Activated naive CD8-positive, alpha-beta T cell (primary cell): ENCODE data around the gene SHISA8.

Experiments used
- H3K27ac Mint-ChIP-seq: one replicate; pipeline ENCODE4 v1.8.0; 2021; ENCODE audit warnings: mixed read lengths
- H3K27me3 Mint-ChIP-seq: one replicate; pipeline ENCODE4 v1.8.0; 2021; ENCODE audit warnings: mixed read lengths
- H3K36me3 Mint-ChIP-seq: one replicate; pipeline ENCODE4 v1.8.0; 2021; ENCODE audit warnings: mixed read lengths
- H3K4me1 Mint-ChIP-seq: one replicate; pipeline ENCODE4 v1.8.0; 2021; ENCODE audit warnings: low read depth, mixed read lengths
- H3K4me3 Mint-ChIP-seq: one replicate; pipeline ENCODE4 v1.8.0; 2021; ENCODE audit warnings: mild to moderate bottlenecking, mixed read lengths
- H3K9me3 Mint-ChIP-seq: one replicate; pipeline ENCODE4 v1.8.0; 2021; ENCODE audit warnings: low read depth, mixed read lengths

Gene SHISA8

GRCh38 chr22:41900652-41901312 is 14.1 kb downstream of the SHISA8 start:
- Mint-ChIP-seq H3K27ac (no peak overlapping the region), H3K27me3 (no peaks in the 10 kb centered on the region), H3K9me3 (no peaks in the 10 kb centered on the region), H3K4me1 (no peaks in the 10 kb centered on the region), H3K36me3 (no peaks in the 10 kb centered on the region), H3K4me3 (no peak overlapping the region)

GRCh38 chr22:41899992-41900651 is 14.8 kb downstream of the SHISA8 start:
- no peak overlapping the region for H3K27ac Mint-ChIP-seq
- no peaks in the 10 kb centered on the region for H3K27me3 Mint-ChIP-seq
- no peak overlapping the region for H3K4me3 Mint-ChIP-seq
- H3K9me3 Mint-ChIP-seq: no peaks in the 10 kb centered on the region
- no peaks in the 10 kb centered on the region for H3K4me1 Mint-ChIP-seq
- no peaks in the 10 kb centered on the region for H3K36me3 Mint-ChIP-seq

- Mint-ChIP-seq H3K9me3 (no peaks in the 10 kb centered on the region), H3K36me3 (no peaks in the 10 kb centered on the region), H3K27me3 (no peaks in the 10 kb centered on the region), H3K27ac (no peak overlapping the region), H3K4me1 (no peaks in the 10 kb centered on the region), H3K4me3 (no peak overlapping the region)
These were observed 15.8 kb downstream of the SHISA8 start for GRCh38 chr22:41899110-41899509.

DNA sequence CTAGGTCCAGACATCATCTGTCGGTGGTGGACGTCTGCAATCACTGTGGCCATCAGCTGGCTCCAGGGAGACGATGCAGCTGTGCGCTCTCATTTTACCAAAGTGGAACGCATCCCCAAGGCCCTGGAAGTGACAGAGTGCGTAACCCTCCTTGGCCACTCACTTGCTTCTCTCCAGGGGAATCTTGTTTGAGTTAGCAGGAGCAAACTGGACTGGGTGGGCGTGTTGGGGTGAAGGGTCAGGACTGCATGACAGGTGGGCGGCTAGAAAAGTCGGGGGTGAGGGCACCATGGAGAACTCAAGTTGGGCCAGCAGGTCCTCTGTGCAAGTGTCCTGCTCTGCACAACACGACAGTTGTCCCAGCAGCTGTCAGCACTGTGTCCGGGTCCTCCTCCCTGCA is 16.2 kb downstream of the SHISA8 start:
- Mint-ChIP-seq H3K27ac (no peak overlapping the region), H3K36me3 (no peaks in the 10 kb centered on the region), H3K4me3 (no peak overlapping the region), H3K4me1 (no peaks in the 10 kb centered on the region), H3K27me3 (no peaks in the 10 kb centered on the region), H3K9me3 (no peaks in the 10 kb centered on the region)

DNA sequence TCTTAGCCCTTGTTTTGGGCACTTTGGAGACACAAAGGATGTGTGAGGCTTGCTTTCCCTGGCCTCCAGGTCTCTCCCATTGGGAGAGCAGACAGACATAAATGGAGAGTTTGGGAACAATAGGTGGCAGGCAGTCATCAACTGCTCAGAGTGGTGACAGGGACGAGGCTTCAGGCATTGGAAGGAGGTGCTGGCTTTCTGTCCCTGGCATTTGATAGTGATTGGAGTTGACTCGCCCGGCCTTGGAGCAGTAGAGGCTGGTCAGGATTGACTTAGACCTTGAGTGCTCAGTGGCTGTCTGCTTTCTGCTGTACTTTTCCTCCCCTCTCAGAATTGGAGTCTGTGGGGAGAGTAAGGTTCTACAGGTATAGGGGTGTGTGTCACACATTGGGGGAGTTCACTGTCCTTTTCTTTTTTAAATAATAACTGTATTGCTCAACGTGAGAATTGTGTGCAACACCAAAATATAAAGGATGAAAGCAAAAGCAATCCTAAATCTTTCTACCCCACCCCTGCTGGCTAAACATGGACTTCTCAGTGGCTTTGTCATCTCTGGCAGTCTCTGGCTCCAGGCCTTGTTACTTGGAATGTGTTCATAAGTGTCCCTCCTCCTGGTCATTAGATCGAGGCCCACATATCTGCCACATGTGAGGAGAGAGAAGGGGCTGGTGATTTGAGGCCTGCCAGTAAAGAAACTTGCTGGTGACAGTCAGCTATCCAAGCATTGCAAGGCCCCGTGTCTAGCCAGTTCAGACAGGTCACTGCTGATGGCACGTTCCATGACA is 21.1 kb downstream of the SHISA8 start:
- Mint-ChIP-seq H3K36me3 (no peaks in the 10 kb centered on the region), H3K4me3 (no peak overlapping the region), H3K27ac (no peak overlapping the region), H3K27me3 (no peaks in the 10 kb centered on the region), H3K4me1 (no peaks in the 10 kb centered on the region), H3K9me3 (no peaks in the 10 kb centered on the region)

- Mint-ChIP-seq H3K4me1 (no peaks in the 10 kb centered on the region), H3K27me3 (no peaks in the 10 kb centered on the region), H3K9me3 (no peaks in the 10 kb centered on the region), H3K4me3 (no peak overlapping the region), H3K27ac (no peak overlapping the region), H3K36me3 (peaks cover 1% of the 10 kb centered on the region)
These were observed 22.2 kb downstream of the SHISA8 start for GRCh38 chr22:41892721-41893120.

DNA sequence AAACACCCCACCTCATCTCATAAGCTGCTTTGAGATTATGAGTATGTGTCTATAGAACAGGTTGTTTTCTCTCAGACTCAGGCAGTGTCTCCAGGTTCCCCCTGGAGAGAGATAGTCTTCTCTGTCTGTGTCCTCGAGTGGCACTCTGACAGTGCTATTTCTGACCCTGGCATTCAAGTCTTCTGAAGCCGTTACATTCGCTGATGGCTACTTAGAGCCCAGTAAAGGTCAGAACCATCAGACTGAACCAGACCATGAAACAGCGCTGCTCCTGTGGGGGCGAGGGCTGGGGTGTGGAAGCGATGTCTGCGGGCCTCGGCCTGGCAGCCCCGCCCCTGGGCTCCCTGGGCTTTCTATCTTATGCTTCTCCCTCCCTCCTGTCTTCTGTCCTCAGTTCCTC is 23.5 kb downstream of the SHISA8 start:
- H3K4me1 Mint-ChIP-seq: no peaks in the 10 kb centered on the region
- H3K4me3 Mint-ChIP-seq: no peak overlapping the region
- no peaks in the 10 kb centered on the region for H3K9me3 Mint-ChIP-seq
- H3K27ac Mint-ChIP-seq: no peak overlapping the region
- H3K36me3 Mint-ChIP-seq: peaks cover 11% of the 10 kb centered on the region
- H3K27me3 Mint-ChIP-seq: no peaks in the 10 kb centered on the region

DNA sequence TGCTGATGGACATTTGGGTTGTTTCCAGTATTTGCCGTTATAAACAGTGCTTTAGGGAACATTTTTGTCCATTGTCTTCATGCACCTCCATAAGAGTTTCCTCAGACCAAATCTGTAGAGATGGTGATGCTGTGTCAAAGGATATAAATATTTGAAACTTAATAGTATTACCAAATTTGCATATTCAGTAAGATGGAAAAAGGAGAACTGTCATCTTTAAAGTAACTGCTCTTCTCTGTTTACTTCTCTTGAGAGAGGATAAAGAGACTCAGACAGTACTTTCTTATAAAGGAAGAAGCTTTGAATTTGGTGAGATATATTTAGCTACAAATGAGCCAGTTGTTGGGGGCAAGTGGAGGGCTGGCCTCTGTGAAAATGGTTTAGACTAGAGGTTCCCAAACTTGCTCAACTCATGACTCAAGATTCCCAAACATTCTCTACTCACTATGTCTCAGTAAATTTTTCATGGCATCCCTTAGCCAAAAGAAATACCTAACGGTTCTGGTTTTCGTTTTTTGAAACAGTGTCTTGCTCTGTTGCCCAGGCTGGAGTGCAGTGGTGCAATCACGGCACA is 26.2 kb downstream of the SHISA8 start:
- H3K9me3 Mint-ChIP-seq: no peaks in the 10 kb centered on the region
- no peak overlapping the region for H3K27ac Mint-ChIP-seq
- H3K4me3 Mint-ChIP-seq: no peak overlapping the region
- no peaks in the 10 kb centered on the region for H3K27me3 Mint-ChIP-seq
- H3K36me3 Mint-ChIP-seq: peaks cover 18% of the 10 kb centered on the region
- H3K4me1 Mint-ChIP-seq: no peaks in the 10 kb centered on the region

DNA sequence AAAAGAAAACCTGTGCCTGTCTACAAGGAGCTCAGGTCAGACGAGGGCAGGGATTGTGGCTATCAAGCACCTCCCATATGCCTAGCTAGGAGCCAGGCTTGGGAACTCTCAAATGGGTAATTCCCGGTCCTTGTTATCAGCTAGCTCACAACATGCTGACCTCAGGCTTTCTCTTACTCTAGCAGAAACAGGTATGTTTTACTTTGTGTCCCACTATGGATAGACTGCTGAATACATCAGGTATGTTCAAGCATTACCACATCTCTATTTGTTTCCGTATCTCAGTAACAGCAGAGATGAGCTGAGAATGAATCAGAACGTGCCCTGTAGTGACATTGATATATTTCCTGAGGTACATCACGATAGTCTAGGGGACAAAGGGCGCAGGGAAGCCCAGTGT is 29.4 kb downstream of the SHISA8 start:
- Mint-ChIP-seq H3K27me3 (no peaks in the 10 kb centered on the region), H3K36me3 (peaks cover 26% of the 10 kb centered on the region), H3K4me3 (no peak overlapping the region), H3K4me1 (no peaks in the 10 kb centered on the region), H3K27ac (no peak overlapping the region), H3K9me3 (no peaks in the 10 kb centered on the region)

DNA sequence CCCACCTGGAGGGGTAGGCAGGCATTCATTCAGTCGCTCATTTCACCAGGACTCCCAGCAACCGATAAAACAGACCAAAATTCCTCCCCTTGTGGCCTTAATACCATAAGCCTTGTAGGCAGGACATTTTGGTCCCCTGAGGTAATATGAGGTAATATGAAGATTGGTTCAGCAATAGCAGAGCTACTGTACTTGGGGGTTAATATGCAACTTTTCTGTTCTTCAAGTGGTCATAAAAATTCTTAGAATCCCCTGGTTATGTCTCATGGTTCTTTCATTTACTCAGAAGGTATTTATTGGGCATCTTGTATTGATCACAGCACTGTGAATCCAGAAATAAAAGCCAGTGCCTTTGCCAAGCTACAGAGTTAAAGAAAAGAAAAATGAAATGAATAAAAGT is 29.8 kb downstream of the SHISA8 start:
- no peak overlapping the region for H3K4me3 Mint-ChIP-seq
- H3K4me1 Mint-ChIP-seq: no peaks in the 10 kb centered on the region
- no peaks in the 10 kb centered on the region for H3K9me3 Mint-ChIP-seq
- no peaks in the 10 kb centered on the region for H3K27me3 Mint-ChIP-seq
- H3K27ac Mint-ChIP-seq: peak overlapping the region; percentile 41
- H3K36me3 Mint-ChIP-seq: peaks cover 26% of the 10 kb centered on the region

- Mint-ChIP-seq H3K4me3 (no peak overlapping the region), H3K27ac (no peak overlapping the region), H3K4me1 (no peaks in the 10 kb centered on the region), H3K36me3 (peaks cover 32% of the 10 kb centered on the region), H3K27me3 (no peaks in the 10 kb centered on the region), H3K9me3 (no peaks in the 10 kb centered on the region)
These were observed 31.5 kb downstream of the SHISA8 start for GRCh38 chr22:41883400-41883799.

GRCh38 chr22:41880653-41881052 is 34.2 kb downstream of the SHISA8 start:
- Mint-ChIP-seq H3K27ac (no peak overlapping the region), H3K36me3 (peaks cover 19% of the 10 kb centered on the region)

DNA sequence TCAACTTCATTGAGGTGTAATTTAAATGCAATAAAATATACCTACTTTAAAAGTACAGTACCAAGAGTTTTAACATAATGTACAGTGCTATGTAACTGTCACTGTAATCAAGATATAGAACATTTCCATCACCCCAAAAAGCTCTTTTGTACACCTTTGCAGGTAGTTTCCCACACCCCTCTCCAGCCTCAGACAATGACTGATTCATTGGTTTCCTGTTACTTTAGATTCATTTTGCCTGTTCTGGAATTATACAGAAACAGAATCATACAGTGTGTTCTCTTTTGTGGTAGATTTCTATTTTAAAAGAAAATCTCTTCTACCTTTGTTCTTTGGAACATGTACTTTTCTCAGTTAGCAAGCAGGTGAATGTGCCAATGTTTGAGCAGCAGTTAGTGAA is 38.2 kb downstream of the SHISA8 start:
- Mint-ChIP-seq H3K4me1 (peaks cover 45% of the 10 kb centered on the region), H3K27ac (peak overlapping the region; percentile 86), H3K27me3 (no peaks in the 10 kb centered on the region), H3K36me3 (peaks cover 22% of the 10 kb centered on the region), H3K9me3 (no peaks in the 10 kb centered on the region), H3K4me3 (no peak overlapping the region)

More at GRCh38 chr22:41880653-41881052, 34.2 kb downstream of the SHISA8 start:
- Mint-ChIP-seq H3K27me3 (no peaks in the 10 kb centered on the region), H3K4me1 (peaks cover 23% of the 10 kb centered on the region), H3K4me3 (no peak overlapping the region), H3K9me3 (no peaks in the 10 kb centered on the region)

- Mint-ChIP-seq H3K27ac (peak overlapping the region; percentile 86), H3K4me3 (peak overlapping the region; percentile 27), H3K27me3 (no peaks in the 10 kb centered on the region), H3K4me1 (peaks cover 47% of the 10 kb centered on the region), H3K9me3 (no peaks in the 10 kb centered on the region), H3K36me3 (peaks cover 19% of the 10 kb centered on the region)
These were observed 38.6 kb downstream of the SHISA8 start for GRCh38 chr22:41876275-41876674.
